NCI-H1105 treated with DMSO at 0.1 percent for 48 hours (cell line): ENCODE results near the gene PITX1.

Experiments
- DNase-seq: peaks from one replicate; lab custom pipeline; 2025; lab: John Stamatoyannopoulos, UW

PITX1 gene

DNA sequence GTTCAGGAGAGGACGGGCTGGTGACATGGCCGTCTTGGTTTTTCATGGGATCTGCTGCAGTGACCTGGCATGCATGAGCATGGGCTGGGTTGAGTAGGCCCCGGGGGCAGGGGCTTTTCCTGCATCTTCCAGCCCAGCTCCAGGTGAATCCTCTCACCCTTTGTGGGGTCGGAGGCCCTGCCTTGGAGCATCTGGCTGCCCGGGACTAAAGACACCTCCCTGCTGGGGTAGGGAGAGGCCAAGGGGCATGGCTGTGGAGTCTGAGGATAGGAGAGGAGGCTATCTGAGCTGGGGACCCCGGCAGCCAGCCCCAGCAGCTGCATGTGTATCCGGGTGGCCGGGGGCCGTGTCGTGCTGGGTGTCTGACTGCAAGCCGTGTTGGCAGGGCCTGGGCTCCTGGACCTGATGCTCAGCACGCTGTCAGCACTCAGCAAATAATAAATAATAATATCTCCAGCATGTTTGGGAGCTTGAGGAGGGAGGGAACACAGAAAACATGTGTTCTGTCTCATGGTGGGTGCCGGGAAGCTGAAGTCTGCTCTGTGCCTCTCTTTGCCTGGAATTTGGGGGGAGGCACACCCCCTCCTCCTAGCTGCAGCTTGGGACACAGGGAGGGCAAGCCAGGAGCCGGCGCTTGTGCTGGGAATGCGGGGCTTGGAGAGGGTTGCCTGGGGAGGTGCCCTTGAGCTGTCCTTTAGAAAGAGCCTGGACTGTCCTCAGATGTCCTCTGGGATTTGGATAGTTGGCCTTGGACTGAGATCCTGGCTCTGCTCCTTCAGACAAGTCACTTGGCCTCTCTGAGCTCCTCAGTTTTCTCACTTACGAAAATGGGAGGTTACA lies 28.4 kb upstream of the PITX1 start:
- DNase-seq = no peak

DNA sequence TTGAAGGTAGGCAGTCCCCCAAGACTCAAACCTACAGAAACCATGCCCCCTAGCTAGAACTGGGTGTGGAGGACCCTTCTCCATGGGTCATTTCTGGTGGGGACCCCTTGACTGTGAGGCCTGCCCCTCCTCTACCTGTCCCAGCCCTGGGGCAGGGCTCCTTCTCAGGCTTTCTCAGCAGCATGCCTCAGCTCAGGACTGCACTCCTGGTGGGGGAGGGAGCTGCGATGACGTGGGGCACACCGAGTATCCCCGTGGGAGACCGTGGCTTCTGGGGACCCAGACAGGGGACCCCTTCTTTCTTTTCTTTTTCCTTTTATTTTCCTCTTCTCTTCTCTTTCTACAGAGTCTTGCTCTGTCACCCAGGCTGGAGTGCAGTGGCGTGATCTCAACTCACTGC lies 27.0 kb upstream of the PITX1 start:
- no peak for DNase-seq

DNA sequence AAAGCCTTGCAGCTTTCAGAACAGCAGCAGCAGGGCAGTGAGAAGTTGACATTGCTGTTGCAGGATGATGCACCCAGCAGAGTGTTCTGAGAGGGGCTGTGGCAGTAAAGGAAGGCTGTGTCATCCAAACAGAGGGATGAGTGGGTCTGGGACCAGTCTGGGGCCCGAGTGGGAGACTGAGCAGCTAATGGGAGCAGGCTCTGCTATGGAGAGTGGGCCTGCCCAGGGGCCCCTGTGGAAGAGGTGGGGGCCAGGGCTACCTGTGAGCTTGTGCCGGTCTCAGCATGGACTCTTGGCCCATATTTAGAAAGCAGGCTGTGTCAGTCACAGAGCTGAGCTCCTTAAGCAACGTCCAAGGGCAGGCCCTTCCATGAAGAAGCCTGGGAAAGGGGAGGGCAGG lies 26.0 kb upstream of the PITX1 start:
- no peak for DNase-seq

DNA sequence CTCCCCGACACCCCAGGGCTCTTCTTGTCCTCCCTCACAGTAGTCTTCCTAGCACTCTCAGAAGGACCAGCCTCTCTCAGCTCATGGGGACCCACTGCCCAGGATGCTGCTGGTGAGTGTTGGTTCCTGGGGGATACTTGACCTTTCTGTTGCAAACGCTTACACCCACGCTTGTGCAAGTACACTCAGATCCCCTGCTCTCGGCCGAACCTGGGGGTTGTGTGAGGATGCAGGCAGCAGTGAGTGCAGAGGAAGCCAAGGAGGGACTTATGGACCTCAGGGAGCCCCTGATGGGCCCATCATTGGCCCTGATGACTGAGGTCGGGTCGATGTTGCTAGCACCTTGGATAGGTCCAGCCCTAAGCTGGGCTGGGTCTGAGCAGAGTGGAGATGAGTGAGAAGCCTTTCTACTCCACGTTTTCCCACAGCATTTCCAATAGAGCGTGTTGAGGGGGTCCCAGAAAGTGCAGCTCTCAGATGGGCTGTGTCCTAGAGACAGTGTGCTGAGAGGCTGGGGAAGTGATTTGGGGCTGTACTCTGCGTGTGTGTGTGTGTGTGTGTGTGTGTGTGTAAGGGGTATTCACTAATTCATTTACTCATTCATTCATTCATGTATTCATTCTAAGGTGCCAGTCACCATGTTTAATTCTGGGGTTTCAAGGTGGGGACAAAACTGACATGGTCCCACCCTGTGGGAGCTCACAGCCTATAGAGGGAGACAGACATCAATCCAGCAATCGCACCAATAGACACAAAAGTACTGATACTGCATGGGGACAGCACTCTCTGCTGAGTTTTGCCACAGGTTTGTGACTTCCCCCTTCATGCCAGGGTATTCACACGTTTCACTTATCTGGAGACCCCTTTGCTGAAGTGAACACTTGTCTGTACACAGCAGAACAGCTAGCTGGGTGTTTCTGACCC lies 25.2 kb upstream of the PITX1 start:
- DNase-seq = no peak

DNA sequence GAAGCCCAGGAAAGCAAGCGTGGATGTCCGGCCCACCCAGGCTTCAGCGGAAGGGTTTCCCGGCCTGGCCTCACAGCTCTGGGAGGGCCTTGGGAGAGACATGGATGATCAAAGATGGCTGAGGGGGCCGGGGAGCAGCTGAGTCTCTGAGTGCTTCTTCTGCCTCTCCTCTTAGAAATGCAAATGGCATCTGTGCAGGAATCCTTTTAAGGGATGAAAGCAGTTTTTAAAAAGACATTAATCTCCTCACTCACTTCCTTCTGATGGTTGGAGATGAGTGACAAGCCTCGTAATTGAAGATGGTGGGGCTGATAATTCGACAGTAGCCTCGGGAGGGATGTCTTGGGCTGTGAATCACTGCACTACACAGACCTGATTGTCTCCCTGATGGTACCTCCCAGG lies 24.3 kb upstream of the PITX1 start:
- no peak for DNase-seq

DNA sequence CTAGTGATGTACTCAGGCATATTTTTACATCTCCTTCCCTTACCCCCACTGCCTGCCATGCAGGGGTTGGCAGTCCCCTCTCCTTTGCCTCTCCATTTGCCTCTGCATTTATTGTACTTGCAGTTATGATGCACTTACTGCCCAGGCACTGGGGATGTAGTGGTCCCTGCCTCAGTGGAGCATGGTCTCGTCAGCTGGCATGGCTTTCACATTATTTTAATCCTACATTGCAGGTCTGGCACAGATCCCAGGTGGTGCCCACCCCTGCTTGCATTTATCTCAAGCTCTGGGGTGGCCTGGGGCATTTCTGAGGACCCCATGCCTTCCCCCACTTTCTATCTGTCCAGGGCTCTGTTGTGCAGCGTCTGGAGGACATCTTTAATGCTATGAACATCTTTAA lies 23.2 kb upstream of the PITX1 start:
- DNase-seq = no peak

DNA sequence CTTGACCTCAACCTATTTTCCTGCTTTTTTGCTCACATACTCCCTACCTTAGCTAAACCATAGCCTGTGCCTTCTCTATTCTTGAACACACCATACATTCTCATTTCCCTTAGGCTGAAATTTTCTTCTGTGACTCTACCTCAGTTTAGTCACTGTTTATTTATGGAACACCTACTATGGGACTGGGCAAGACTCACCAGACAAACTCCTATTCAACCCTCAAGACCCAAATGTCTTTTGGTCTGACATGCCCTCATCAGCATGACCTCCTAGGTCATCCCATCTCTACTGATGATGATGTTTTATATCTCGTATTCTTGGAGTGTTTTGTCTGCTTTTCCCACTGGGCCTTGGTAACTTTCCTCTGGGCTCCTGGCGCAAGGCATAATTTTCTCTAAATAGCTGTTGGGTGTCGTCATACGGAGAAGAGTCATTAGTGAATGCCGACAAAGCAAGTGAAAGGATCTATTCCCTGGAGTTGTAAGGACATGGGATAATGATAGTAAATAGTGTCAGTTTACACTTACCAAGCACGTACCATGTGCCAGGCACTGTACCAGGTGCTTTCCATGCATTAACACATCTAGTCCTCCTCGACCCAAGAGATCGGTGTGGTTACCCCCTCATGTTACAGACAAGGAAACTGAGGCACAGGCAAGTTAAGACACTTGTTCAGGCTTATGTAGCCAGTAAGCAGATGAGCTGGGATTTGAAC lies 22.4 kb upstream of the PITX1 start:
- DNase-seq = no peak

DNA sequence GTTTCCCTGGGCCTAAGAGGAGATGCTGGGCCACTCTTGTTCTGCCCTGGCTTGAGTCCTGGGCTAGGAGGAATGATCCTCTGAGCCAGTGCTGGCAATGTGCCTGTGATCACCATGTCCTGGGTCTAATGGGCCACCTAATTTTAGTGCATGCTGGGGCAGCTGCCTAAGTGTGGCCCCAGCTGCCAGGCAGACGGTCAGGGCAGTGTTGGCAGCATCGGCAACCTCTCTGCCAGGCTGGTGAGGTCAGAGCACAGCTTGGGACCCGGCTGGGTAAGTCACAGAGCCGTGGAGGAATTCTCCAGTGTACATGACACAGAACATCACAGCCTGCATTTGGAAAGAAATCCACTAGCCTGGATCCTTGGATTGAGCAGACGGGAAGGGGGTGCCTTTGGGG lies 21.4 kb upstream of the PITX1 start:
- DNase-seq = no peak

DNA sequence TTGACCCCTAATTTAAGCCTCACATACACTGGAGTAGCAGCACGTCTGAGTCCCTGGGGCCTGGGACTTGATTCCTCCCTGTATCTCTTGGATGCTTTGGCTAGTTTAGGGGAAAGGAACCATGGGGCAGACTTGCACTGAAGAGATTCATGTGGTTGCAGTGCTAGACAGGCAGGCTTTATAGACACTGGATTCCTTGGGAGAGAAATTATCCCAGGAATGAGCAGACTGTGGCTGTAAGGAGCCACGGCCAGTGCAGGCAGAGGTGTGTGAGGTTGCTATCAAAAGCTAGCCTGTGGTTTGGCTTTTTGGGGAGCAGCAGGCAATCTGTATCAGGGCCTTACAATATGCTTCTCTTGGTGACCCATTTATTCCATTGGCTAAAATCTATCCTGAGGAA lies 20.5 kb upstream of the PITX1 start:
- DNase-seq = no peak

DNA sequence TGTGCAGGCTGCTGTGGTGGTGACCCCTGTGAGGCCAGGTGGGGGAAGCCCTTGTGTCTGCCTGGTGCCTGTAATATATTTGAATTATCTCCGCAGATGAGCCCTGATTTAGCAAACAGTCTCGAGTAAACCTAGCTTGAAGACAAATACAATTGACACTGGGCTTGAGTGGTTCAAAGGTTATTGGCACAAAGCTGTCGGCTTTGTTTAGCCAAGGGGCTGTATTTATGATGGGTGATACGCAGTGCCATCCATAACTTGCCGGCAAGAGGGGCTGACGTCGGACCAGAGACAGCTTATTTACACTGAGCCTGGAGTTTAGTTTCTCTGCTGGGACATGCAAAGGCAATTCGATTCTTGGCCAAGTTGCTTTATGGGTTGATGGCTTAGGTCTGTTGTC lies 20.0 kb upstream of the PITX1 start:
- DNase-seq = no peak

DNA sequence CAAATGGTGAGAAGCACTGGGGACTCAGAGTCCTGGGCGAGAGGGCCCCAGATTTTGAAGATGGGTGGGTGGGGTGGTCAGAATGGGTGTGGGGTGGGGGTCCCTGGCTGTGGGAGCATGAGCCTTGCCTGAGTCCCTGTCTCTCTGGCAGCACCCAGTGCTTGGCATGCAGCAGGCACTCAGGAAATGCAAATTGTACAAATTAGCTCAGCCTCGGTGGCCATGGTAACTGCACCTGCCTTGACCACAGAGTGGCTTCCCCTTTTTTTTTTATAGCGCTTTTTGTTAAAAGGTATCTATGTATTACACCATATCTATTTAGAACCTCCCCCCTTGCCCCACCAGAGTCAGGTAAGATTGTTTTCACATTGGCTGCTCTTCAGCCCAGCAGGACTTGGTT lies 19.2 kb upstream of the PITX1 start:
- DNase-seq = no peak

DNA sequence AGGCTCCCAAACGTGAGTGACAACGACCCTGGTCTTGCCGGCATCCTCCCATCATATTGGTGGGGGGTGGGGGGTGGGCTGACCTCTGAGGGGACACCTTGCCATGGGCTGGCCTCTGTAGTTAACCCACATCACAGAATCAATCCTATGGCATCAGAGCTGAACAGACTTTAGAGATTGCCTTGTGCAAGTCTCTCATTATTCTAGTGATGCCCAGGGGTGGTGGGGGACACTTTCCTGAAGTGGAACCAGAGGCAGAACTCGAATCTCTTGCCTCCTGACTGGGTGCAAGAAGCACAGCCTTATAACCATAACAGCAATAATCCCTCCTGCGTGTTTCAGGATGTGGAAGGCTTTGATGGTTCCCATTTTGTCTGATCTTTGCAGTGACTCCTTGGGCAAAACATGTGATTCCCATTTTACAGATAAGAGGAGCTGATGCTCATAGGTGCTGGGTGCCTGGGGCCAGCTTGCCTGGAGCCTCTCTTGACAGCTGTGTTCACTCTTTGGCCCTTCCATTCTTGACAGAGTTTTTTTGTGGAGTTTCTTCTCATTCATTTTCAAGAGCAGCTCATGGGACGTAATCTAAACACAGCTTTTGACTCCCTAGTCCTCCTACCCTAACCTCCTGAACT lies 18.6 kb upstream of the PITX1 start:
- DNase-seq = no peak

DNA sequence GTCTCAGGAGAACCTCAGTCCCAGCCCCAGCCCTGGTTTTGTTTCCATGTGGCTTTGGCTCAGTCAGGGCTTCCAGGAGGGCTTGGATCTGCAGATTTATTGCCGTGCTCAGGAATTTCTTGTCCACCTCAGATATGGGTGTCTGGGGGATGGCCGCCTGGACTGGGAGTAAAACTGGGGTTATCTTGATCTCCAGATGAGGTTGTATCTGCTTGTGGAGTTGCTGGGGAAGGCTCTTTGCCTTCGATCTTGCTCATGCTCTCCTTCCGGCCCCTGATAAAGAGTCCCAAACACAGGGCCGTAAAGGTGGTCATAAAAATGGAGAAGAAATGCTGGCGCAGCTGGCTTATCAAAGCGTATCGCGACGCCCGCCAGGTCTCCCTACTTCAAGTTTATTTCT lies 17.8 kb upstream of the PITX1 start:
- no peak for DNase-seq

DNA sequence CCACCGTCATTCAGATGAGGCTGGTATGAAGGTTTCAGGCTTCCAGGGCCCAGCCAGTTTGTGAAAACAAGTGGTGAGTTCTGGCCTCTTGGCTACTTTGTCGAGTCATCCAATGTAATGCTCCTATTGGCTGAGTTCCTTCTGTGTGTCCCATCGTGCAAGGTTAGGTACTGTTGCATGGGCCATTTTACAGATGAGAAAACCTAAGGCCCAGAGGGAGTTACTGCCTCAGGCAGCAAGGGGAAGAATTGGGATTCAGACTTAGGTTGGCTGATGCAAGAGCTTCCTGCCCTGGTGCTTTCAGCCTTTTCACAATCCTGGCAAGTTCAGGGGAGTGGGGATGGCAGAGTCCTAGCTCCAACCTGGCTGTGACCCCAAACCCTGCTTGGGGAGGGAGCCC lies 17.4 kb upstream of the PITX1 start:
- DNase-seq = no peak

DNA sequence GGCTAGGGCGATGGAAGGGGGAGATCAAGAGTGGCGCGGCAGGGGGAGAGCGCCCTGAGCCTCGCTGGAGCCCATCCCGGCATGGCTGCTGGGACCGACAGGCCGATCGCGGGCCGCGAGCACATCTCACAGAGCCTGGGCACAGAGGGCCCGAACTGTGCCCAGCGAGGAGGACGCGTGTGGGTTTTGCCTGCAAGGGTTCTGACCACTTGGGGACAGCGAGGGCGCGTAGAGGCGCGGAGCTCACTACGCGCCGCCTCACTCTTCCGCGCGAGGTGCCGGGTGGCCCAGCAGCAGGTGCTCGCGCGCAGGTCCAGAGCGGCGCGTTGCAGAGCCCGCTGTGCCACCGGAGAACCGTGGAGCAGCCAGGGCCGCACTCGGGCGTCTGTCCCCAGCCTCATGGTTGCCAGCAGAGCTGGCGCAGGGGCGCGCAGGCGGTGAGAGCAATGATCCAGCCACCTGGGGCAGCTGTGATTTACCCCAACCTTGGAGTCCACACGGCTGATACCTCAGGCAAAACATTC lies 16.3 kb upstream of the PITX1 start:
- DNase-seq = no peak

DNA sequence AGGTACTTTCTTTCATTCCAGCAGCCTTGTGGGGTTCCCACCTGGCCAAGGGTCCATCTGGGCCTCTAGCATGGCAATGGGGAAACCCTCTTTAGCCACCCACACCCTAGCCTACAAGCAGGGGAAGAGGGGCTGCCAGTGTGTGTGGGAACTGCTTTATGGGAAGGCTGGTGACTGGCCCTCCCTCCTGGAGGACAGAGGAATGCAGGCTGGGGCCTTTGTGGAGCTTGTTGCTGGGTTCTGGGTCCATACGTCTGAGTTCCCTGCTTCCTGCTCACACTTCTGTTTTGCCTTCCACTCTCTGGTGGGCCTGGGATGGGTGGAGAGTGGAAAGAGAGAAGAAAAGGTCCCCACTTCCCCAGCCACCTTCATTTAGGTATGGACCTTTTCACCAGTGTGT lies 14.9 kb upstream of the PITX1 start:
- no peak for DNase-seq

DNA sequence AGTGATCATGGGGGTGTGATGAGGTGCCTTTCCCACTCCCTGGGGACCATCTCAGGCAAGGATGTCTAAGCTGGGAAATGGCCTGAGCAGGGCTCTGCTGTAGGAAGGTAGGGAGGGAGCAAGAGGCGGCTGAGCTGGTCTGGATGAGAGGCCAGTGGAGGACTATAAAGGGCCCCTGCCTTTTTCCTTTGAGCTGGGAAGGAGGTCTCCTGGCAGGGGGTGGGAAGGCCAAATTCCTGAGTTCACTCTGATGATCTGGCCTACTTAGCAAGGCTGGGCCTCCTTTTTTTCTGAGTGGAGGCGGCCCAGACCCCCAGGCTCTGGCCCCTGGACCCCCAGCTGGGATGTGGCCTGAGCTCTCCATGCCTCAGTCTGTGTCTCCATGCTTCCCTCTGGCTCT lies 14.3 kb upstream of the PITX1 start:
- DNase-seq = no peak

DNA sequence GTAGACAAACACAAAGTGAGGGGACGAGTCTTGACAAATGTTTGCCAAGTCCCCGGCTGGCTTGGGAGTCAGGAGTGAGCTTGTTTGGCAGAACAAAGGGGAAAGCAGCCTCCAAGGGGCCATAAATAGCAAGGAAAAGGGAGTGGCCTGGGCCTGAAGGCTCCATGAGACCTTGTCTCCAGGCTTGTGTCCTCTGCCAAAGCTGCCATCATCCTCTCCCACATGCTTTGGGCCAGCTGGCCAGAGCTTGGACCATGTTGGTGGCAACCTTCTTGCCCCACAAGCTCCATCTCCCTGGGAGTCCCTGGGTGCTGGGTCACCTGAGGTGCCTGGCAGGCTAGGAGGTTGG lies 13.3 kb upstream of the PITX1 start:
- DNase-seq = no peak

DNA sequence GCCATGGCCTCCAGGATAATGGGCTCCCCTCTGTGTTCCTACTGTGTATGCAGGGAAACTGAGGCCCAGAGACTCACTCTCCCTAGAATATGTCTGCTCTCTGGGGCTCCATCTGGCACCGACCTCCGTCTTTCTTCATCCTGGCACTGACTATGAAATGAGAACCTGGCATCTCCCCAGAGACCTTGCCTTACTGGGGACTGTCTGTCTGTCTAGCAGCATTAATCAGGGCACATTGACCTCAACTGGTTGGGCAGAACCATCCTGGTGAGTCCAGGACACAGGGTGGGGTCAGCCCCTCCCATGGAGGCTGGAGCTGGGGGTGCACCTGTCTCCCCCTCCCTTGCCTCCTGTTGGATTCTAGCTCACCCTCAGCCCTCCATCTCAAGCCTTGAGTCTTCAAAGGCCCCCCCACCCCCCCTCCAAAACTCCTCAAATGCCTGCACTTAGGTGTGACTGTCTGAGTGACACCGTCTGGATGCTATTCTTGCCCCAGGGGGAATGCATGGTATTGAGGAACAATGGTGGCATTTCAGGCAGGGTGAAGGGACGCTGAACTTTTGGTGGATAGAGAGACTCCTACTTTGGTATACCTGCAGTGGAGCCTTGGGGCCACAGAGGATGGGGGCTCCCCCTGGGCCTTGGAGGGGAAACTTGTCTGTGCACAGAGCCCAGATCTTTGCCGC lies 12.8 kb upstream of the PITX1 start:
- DNase-seq = no peak

DNA sequence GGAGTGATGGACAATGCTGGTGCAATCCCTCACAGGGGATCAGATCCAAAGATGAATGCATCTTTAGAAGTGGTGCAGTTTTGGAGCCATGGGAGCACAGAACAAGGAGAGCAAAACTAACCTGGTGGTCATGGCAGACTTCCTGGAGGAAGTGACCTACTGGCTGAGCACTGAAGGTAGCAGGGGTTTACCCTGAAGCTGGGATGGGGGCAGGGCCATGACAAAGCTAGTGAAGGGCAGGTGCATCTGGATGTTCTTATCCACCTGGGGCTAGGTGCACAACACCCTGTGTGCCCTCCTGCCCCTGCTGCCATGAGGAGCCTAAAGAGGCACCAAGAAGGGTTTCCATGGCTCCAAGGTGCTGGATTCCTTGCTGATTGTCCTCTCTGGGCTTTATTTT lies 11.5 kb upstream of the PITX1 start:
- no peak for DNase-seq

DNA sequence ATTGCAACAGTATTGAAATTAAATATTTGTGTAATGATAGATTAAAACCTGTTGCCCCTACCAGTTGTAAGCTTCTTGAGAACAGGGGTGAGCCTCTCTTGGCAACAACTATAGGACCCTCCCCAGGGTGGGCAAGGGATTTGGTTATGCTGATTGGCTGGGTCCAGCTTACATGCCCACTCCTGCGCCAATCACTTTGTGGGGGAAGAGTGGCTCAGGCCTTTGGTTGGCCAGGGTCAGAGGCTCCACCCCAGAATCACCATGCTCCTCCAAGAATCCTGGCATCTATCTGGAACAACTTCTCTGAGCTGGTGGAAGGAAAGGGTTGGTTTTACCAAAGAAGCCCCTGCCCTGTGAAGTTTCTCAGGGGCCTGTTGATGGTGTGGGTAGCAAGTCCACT lies 8.6 kb upstream of the PITX1 start:
- DNase-seq = no peak

DNA sequence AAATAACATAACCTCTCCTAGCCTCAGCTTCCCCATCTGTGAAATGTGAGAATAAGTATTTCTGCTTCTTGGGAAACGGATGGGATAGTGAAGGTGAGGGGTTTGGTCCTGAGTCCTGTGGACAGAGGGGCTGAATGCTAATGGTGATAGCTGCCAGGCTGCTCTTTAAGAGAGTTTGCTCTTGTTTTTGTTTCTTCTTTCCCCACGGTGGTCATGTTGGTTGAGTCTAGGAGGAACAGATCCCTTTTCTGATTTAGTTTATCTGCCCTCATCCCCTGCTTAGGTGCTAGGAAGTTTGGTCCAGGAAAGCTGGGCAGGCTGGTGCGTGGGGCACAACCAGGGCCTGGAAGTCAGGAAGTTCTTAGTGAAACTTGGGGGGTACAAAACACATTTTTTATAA lies 7.7 kb upstream of the PITX1 start:
- DNase-seq = no peak
